NCI-H1930 (cell line): ENCODE data around the gene CACNA1B.
"Not testable (repeated sequence)": the region's sequence is repeated elsewhere in the genome, so short reads cannot be mapped to it uniquely, and the experiment has no call there.

Experiments
- DNase-seq, 2 experiments: peaks; one replicate each; lab custom pipeline; 2025; lab: John Stamatoyannopoulos, UW

The CACNA1B gene

GRCh38 chr9:138117101-138117750 is 239.6 kb downstream of the CACNA1B start:
- DNase-seq: no peak

GRCh38 chr9:138117836-138118235 is 240.3 kb downstream of the CACNA1B start:
- no peak for DNase-seq

- no peak for DNase-seq
These were observed 241.1 kb downstream of the CACNA1B start for GRCh38 chr9:138118601-138119071.

GRCh38 chr9:138119202-138120027 is 241.8 kb downstream of the CACNA1B start:
- no peak for DNase-seq

- no peak for DNase-seq
These were observed 242.5 kb downstream of the CACNA1B start for GRCh38 chr9:138120072-138120471.

- DNase-seq: no peak
These were observed 243.2 kb downstream of the CACNA1B start for GRCh38 chr9:138120511-138121437.

- no peak for DNase-seq
These were observed 244.0 kb downstream of the CACNA1B start for GRCh38 chr9:138121438-138122050.

- no peak for DNase-seq
These were observed 244.6 kb downstream of the CACNA1B start for GRCh38 chr9:138122201-138122600.

- no peak for DNase-seq
These were observed 245.1 kb downstream of the CACNA1B start for GRCh38 chr9:138122676-138123075.

GRCh38 chr9:138123086-138123485 is 245.5 kb downstream of the CACNA1B start:
- DNase-seq: no peak

GRCh38 chr9:138126090-138126857 is 248.7 kb downstream of the CACNA1B start:
- not testable (repeated sequence) for DNase-seq

GRCh38 chr9:138126858-138127584 is 249.4 kb downstream of the CACNA1B start:
- not testable (repeated sequence) for DNase-seq

GRCh38 chr9:138128027-138128426 is 250.4 kb downstream of the CACNA1B start:
- DNase-seq: not testable (repeated sequence)

- DNase-seq: not testable (repeated sequence)
These were observed 251.7 kb downstream of the CACNA1B start for GRCh38 chr9:138129318-138129717.

- DNase-seq: not testable (repeated sequence)
These were observed 255.5 kb downstream of the CACNA1B start for GRCh38 chr9:138132946-138133705.

- not testable (repeated sequence) for DNase-seq
These were observed 257.0 kb downstream of the CACNA1B start for GRCh38 chr9:138134581-138134980.

- not testable (repeated sequence) for DNase-seq
These were observed 261.5 kb downstream of the CACNA1B start for GRCh38 chr9:138139096-138139495.

- not testable (repeated sequence) for DNase-seq
These were observed 263.4 kb downstream of the CACNA1B start for GRCh38 chr9:138140980-138141379.

GRCh38 chr9:138142528-138143244 is 265.1 kb downstream of the CACNA1B start:
- DNase-seq: not testable (repeated sequence)
